Skin epidermis (tissue), 12 donors: ENCODE measurements around the gene ZIC2.
A peak's percentile ranks its signal among the peaks of the same experiment; 100 is the strongest.
"Not testable (repeated sequence)": the region's sequence is repeated elsewhere in the genome, so short reads cannot be mapped to it uniquely, and the experiment has no call there.

Experiments used
- H3K27ac ChIP-seq, 21 experiments: fragments of 200-600 bp; sonication (generic) in 11 of 21; one replicate each; pipeline ENCODE4 v1.5.0; 2020; ENCODE audit warnings: mild to moderate bottlenecking in 3 of 21, inconsistent platforms in 2 of 21, moderate library complexity in 2 of 21
- H3K4me3 ChIP-seq, 7 experiments: fragments of 200-600 bp; sonication (generic) in 2 of 7; one replicate each; pipeline ENCODE4 v1.5.0; 2020; ENCODE audit warnings: inconsistent platforms in 2 of 7, mild to moderate bottlenecking in 2 of 7, moderate library complexity in 1 of 7

The ZIC2 gene

DNA sequence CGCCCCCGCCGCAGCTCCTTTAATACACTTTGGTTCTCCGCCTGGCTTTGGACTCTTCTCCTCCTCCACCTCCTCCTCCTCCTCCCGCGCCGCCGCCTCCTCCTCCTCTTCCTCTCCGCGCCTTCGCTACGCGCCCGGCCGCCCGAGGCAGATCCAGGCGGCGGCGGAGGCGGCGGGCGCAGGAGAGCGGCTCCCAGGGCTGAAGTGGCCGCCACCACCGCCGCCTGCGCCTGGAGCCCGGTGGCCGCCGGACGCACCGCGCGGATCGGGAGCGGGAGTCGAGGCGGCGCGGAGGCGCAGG, at the start of gene ZIC2:
ZIC2 (plus strand) TSS at position 50 of the 301 bp plus-strand sequence. CDS start 281 bp downstream, outside the sequence.
- Histone ChIP-seq H3K27ac (no peak within 1 kb of the TSS), H3K4me3 (peak within 1 kb of the TSS; percentile 22 to 49 (median 37))

DNA sequence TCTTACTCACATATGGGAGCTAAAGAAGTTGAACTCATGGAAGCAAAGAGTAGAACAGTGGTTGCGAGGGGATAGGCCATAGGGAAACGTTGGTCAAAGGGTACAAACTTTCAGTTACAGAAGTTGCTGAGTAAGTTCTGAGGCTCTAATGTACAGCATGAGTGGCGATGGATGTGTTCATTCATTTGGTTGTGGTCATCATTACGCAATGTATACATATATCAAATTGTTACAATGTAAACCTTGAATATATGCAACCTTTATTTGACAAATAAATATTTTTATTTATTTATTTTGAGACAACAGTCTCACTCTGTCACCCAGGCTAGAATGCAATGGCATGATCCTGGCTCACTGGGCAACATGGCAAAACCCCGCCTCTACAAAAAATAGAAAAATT, 48.7 kb upstream of the ZIC2 start:
- Histone ChIP-seq H3K27ac (no peak overlapping the region), H3K4me3 (no peak overlapping the region)

DNA sequence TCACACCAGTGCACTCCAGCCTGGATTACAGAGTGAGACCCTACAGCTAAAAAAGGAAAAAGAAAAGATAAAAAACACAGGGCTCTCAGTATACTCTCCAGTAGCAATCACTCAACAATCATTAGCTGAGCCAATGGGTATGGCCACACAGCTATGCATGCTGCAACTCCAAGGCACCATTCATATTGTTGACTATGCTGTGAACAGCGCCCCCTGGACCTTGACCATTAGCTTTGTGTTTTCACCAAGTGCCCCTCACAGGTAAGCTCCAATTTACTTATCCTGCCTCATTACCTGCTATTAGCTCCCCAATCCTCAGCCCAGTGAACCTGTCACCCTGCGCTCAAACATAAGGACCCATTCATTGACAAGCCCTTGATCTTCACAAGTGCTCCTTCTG, 45.8 kb upstream of the ZIC2 start:
- no peak overlapping the region for H3K4me3 ChIP-seq
- H3K27ac ChIP-seq, result no peak overlapping the region

DNA sequence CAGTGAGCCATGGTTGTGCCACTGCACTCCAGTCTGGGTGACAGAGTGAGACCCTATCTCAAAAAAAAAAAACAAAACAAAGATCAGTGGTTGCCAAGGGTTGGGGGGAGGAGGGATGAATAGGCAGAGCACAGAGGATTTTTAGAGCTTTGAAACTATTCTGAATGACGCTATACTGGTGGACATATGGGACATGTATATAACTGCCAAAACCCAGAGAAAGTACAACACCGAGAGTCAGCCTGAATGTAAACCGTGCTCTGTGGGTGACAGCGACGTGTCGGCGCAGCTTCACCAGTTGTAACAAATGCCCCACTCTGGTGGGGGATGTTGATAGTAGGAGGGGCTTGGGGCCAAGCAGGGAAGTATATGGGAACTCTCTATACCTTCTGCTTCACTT, 42.9 kb upstream of the ZIC2 start:
- H3K27ac ChIP-seq, result no peak overlapping the region
- no peak overlapping the region for H3K4me3 ChIP-seq

DNA sequence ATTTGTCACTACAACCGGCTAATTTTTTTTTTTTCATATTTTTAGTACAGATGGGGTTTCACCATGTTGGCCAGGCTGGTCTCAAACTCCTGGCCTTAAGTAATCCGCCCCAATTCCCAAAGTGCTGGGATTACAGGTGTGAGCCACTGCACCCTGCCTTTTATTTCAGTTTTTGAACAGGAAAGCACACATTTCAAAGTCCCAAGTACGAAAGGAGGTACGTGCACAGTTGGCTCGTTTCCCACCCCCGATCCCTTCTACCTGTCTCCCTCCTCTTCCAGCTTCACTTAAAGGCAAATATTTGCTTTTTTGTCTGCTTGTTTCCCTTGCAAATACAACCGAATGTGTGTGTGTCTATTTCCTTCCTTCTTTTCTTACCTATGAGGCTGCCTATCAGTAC, 40.5 kb upstream of the ZIC2 start:
- H3K4me3 ChIP-seq, result no peak overlapping the region
- H3K27ac ChIP-seq, result no peak overlapping the region

DNA sequence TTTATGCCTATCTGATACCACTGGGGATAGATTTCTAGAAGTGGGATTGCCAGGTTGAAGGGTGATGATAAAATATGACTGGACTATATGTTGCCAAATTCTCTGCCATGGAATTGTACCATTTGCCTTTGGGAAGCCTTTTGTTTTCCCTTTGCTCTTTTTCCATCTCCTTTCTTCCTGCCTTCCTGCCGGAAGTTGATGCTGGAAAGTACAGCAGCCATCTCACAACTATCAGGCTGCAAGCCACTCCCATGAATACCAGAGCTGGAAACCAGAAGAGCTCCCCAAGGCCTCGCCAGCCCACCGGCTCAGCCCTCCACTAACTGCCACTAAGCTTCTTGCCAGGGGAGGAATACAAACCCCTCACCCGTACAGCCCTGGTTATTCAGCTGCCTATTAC, 39.7 kb upstream of the ZIC2 start:
- Histone ChIP-seq H3K4me3 (no peak overlapping the region), H3K27ac (no peak overlapping the region)

DNA sequence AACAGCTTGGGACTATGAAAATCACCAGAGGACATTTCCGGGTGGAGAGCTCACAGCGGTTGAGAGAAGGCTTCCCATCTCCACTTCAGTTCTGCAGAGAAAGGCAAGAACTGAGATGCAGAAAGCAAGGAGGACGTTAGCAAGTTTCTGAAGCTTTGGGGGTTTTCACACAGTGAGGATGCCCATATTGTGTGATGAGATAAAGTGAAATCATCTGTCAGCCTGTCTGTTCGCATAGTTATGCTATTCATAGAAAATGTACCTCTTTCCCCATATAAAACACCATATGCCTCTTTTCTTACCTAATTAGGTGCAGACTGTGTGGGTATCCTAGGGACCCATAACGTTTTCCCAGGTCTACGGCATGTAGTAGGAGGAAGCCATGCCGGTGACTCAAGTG, 37.5 kb upstream of the ZIC2 start:
- H3K4me3 ChIP-seq, result no peak overlapping the region
- no peak overlapping the region for H3K27ac ChIP-seq

DNA sequence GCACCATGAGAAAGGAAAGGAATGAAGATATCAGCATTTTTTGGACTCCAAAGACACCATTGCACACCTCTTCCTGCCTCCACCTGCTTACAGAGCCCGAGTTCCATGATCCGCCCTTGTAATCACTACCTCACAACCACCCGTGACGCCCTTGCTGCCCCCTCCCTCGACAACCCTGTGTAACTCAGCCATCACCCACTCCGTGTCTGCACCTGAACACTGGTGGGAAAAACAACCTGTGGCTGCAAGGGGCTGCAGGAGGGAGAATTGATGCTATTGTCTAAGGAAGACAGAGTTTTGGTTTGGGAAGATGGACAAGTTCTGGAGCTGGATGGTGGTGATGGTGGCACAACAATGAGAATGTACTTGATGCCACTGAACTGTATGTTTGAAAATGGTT, 37.0 kb upstream of the ZIC2 start:
- H3K4me3 ChIP-seq, result no peak overlapping the region
- no peak overlapping the region for H3K27ac ChIP-seq

DNA sequence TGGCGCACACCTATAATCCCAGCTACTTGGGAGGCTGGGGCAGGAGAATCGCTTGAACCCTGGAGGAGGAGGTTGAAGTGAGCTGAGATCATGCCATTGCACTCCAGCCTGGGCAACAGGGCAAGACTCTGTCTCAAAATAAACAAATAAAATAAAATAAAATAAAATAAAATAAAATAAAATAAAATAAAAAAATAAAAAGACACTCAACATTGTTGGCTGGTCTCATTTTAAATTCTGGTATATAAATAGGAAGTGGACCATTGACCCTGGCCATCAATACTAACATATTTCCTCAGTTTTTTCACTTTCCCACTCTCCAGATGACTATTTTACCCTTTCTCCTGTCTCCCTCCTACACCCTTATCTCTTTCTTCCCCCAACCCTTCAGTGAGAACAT, 36.1 kb upstream of the ZIC2 start:
- H3K27ac ChIP-seq, result not testable (repeated sequence)

DNA sequence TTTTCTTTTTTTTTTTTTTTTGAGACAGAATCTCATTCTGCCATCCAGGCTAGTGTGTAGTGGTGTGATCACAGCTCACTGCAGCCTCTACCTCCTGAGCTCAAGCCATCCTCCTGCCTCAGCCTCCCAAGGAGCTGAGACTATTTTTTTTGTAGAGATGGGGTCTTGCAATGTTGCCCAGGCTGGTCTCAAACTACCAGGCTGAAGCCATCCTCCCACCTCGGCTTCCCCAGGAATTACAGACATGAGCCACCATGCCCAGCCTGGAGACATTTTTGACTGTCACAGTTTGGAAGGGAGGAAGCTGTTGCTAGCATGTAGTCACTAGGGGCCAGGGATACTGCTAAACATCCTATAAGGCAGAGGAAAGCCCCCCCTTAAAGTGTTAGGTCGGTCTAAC, 33.9 kb upstream of the ZIC2 start:
- Histone ChIP-seq H3K4me3 (no peak overlapping the region), H3K27ac (no peak overlapping the region)

More for the DNA sequence above, 36.1 kb upstream of the ZIC2 start:
- H3K4me3 ChIP-seq, result not testable (repeated sequence)

DNA sequence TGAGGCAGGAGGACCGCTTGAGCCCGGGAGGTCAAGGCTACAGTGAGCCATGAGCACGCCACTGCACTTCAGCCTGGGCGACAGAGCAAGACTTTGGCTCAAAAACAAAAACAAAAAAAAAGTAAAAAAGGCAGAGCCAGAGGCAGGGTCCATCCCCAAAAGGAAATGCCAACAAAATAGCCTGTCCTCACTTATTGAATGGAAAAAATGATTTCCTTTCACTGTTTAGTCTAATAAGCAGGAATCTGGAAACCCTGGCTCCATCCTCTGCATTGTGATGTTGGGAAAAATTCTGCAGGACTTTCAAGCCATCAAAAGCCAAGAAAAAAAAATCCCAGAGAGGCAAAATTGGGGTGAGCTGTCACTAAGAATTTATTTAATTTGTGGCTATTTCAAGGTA, 33.2 kb upstream of the ZIC2 start:
- Histone ChIP-seq H3K4me3 (no peak overlapping the region), H3K27ac (no peak overlapping the region)

DNA sequence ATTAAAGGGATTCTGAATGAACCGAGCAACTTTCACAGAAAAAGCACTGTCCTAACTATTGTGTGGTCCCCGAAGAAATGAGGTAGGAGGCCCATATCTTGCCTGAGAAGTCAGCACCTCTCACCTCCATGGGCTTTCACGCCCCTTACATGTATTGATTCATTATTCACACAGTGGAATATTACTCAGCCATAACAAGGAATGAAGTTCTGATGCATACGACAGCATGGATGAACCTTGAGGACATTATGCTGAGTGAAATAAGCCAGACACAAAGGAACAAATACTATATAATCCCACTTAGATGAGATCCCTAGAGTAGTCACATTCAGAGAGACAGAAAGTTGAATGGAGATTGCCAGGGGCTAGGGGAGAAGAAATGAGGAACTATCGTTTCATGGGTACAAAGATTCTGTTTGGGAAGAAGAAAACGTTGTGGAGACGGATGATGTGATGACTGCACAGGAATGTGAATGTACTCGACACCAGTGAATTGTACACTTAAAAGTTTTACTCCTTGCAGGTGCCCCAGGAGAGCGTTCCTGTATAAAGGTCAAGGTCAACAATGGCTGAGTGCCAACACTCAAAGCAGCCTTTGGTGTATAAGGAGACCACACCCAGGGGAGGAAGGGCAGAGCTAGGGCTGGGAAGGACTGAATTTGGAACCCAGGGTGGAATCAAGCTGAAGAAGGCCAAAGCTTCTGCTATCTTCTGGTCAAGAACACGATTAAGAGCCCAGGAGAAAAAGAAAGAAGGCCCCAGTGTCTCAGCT, 32.5 kb upstream of the ZIC2 start:
- Histone ChIP-seq H3K27ac (no peak overlapping the region), H3K4me3 (no peak overlapping the region)

DNA sequence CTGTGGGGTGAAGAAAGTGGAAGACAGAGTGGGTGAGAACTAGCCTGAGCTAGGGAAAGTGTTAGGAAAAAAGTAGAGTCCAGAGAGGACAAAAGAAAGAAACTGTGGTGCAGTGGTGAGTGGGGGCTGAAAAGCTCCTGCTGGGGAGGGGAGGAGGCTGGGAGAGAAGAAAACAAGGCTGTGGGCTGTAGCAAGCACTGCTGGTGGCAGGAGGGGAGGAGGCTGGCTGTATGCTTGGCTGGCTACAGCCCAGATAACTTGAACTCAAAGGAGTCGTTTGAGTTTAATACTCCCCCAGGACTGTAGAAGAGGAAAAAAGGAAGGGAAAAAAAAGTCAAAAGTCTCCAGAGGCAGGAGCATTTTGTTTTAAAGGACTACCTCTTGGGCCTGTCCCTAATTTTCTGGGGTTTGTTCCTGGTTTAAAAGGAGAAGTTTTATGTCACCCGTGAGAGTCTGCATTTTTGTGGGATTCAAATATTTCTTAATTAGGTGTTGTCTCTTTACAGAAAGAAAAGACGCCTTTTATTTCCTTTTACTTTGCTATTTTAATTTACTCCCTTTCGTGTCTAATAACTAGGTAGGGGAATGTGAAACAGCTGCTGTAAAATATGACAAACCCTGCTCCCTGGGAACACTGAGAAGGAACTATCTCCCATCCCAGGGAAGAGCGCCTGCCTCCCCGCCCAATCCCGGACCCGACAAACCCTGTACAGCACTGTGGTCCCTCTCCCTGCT, 31.7 kb upstream of the ZIC2 start:
- Histone ChIP-seq H3K27ac (no peak overlapping the region), H3K4me3 (no peak overlapping the region)

DNA sequence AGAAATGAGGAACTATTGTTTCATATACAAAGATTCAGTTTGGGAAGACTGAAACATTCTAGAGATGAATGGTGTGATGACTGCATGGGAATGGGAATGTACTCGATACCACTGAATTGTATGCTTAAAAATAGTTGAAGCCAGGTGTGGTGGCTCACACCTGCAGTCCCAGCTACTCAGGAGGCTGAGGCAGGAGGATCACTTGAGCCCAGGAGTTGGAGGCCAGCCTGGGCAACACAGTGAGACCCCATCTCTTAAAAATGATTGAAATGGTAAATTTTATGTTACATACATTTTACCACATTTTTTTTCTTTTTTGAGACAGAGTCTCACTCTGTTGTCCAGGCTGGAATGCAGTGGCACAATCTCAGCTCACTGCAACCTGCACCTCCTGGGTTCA, 29.9 kb upstream of the ZIC2 start:
- H3K4me3 ChIP-seq, H3K27ac ChIP-seq: not testable (repeated sequence)

DNA sequence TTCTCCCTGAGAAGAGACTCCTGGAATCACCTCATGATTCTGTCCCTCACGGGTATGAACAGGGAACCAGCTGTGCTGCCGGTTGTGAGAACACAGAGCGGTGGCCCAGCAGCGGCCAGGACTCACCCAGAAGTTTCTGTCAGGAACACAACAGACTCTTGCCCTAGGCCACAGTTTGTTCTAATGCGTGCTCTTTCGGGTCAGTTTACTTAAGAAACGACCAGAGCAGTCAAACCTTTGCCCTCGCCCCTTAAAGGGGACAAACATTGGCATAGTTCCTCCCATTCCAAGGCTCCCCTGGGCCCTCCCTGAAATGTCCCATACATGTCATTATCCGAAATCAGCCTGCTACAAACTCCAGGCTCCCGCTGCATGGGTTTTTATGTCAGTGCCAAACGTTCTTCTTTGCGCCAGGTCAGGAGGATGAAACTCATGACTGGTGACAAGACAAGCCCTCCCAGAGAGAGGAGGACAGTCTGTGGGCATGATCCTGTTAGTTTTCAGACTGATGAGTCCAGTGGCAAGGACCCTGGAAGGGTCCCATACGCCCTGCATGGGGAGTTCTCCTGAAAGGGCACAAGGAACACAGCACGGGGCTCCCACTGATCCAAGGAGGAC, 28.3 kb upstream of the ZIC2 start:
- no peak overlapping the region for H3K4me3 ChIP-seq

DNA sequence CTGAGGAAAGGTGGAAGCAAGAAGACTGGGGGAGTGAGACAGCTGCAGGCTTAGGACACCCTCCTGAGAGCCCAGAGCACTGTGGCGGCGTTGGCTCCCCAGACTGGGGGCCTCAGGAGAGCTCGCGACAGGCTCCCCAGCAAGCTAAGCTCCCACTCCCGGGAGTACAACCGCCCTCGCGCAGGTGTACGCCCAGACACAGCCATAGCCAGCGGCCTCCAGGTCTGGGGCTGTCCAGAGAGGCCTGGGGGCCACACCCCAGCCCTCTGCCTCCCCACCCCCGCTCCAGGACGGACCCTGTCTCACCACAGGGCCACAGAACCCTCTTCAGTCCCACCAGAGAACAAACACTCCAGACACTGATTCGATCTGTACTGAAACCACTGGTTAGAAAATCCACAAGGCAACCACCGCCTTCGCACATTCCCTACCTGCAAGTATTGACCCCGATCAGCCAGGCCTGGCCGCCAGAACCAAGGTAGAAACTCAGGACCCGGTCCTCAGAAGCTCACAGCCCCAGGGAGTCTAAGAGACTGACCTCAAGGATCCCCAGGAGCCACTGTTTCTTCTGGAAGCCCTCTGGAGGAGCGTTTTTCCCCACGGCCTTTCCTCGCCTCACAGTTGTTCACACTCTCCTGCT, 26.4 kb upstream of the ZIC2 start:
- H3K27ac ChIP-seq, result no peak overlapping the region
- no peak overlapping the region for H3K4me3 ChIP-seq

More for the DNA sequence above, 28.3 kb upstream of the ZIC2 start:
- no peak overlapping the region for H3K27ac ChIP-seq

DNA sequence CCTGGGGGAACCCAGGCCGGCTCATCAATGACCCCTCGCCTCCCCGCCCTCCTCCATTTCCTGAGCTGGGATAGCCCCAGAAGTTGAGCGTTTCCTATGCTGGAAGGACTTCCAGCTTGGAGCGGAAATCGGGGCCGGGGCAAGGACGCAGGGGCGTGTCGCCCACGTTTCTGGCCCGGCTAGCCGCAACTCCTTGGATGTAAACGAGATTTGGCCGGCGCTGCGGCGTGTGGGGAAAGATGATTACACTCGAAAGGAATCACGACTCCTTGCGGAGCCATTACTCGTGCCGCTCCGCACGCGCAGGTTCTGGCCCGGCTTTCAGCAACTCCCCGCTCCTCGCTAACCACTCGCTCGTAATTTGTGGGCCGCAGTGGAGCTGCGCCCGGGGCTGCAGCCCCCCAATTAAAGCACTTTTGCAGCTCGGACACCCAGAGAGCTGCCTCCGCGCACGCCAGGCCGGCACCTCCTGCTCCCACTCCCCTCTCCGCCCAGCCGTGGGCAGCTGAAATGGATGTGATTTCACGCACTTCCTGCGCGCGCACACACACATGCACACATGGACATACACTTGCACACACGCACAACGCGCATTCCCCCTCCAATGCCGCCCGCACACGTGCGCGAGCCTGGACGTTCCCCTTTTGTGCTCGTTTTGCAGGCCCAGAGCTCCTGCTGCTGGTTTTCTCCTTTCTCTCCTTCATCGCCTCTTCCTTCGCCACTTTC, 25.7 kb upstream of the ZIC2 start:
- H3K27ac ChIP-seq, result no peak overlapping the region
- peak overlapping the region in 3 of 7 experiments; percentile 3 to 17 (median 10) for H3K4me3 ChIP-seq

DNA sequence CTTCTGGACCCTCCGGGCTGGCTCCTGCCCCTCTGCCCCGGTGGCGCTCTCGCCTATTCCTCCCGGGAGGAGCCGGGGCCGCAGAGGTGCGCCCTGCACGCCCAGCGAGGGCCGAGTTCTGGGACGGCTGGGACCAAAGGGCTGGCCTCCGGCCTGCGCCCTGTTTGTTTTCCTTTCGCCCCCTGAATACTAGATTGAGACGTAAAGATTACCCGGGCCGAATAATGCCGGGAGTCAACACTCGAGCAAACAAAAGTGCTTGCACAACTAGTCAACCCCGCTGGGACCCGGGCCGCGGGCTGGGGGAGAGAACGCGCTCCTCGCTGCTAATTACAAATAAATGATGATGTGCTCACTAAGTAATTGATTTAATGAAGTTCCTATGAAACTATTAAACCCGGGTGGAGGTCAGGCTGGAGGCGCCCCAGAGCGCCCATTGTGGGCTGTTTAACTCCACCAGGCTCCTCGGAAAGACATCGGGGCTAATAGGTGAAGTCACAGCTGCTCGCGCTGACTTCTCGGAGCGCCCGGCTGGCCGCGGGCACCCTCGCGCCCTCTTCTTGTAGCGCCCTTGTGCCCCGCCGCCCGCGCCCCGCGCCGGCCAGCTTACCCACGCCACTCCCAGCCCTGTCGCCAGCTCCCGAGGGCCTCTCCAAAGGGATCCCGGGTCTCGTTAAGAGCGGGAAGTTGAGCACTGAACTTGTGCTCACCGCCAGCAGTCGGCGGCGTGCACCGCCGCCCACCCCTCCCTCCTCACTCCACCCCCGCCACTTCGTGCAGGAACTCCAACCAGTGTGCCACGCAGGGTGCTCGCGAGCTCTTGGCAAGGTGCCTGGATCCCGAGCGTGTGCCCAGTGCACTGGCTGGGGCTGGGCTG, 24.9 kb upstream of the ZIC2 start:
- Histone ChIP-seq H3K4me3 (peak overlapping the region in 4 of 7 experiments; percentile 3 to 17 (median 10)), H3K27ac (no peak overlapping the region)
